ENCODE results near the gene PDILT.

DNA sequence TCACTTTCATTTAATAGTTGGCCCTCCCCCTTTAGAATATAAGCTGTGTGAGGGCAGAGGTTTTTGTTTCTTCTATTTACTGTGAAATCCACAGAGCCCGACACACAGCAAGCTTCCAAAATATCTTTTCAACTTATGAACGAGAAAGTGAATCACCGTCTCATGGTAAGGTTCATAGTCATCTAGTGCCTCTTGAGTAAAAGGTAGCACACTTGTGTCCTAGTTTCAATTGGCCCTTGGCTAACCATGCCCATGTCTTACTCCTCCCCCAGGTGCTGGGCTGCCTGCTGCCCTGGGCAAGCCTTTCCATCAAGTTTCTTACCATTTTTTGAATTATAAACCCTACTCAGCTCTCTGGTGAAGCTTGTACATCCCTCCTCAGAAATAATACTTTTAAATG lies 64.8 kb downstream of the PDILT start:
- TF ChIP-seq POLR2A (IDR thresholded peaks at IDR 0.05; ENCODE audit: low read depth, low read length): no peak
- TF ChIP-seq, protein P1, sequence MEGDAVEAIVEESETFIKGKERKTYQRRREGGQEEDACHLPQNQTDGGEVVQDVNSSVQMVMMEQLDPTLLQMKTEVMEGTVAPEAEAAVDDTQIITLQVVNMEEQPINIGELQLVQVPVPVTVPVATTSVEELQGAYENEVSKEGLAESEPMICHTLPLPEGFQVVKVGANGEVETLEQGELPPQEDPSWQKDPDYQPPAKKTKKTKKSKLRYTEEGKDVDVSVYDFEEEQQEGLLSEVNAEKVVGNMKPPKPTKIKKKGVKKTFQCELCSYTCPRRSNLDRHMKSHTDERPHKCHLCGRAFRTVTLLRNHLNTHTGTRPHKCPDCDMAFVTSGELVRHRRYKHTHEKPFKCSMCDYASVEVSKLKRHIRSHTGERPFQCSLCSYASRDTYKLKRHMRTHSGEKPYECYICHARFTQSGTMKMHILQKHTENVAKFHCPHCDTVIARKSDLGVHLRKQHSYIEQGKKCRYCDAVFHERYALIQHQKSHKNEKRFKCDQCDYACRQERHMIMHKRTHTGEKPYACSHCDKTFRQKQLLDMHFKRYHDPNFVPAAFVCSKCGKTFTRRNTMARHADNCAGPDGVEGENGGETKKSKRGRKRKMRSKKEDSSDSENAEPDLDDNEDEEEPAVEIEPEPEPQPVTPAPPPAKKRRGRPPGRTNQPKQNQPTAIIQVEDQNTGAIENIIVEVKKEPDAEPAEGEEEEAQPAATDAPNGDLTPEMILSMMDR (IDR thresholded peaks at IDR 0.05; ENCODE audit: extremely low read depth in 1 of 2, insufficient read depth in 1 of 2, low read depth in 1 of 2, low read length in 2 of 2): no peak
- TF ChIP-seq POLR2AphosphoS5 (IDR thresholded peaks at IDR 0.05; ENCODE audit: insufficient read depth, low read depth, low read length): no peak
- no peak for TF ChIP-seq EZH2 (IDR thresholded peaks at IDR 0.05; ENCODE audit: borderline replicate concordance, low read depth, low read length, severe bottlenecking)
- no peak for TF ChIP-seq GATA2 (IDR thresholded peaks at IDR 0.05; ENCODE audit: insufficient read depth, insufficient read length, low read depth, low read length)
- no peak for TF ChIP-seq JUN (IDR thresholded peaks at IDR 0.05; ENCODE audit: borderline replicate concordance, insufficient read depth, insufficient read length, low read depth)
- TF ChIP-seq, protein P2, sequence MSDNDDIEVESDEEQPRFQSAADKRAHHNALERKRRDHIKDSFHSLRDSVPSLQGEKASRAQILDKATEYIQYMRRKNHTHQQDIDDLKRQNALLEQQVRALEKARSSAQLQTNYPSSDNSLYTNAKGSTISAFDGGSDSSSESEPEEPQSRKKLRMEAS (IDR thresholded peaks at IDR 0.05; ENCODE audit: insufficient read depth, insufficient read length): no peak

All from endothelial cell of umbilical vein (primary cell).